ENCODE data around the gene PABPC1L.
A peak's percentile ranks its signal among the peaks of the same experiment; 100 is the strongest.
"Not testable (repeated sequence)": the region's sequence is repeated elsewhere in the genome, so short reads cannot be mapped to it uniquely, and the experiment has no call there.

PABPC1L gene

GRCh38 chr20:44909872-44910689 lies at the start of gene PABPC1L:
Gene PABPC1L, plus strand, starts transcription at chr20:44910060. Its CDS starts 84 bp downstream, at chr20:44910144.
- DNase-seq (ENCODE audit: low read depth) = no peak
- peak within 1 kb of the TSS; percentile 75 for H3K4me3 ChIP-seq (ENCODE audit: low read length)
- no peak for TF ChIP-seq CTCF (conservative IDR thresholded peaks at IDR 0.05; ENCODE audit: low read depth, low read length)

GRCh38 chr20:44861531-44862006 lies 48.3 kb upstream of the PABPC1L start:
- H3K4me3 ChIP-seq (ENCODE audit: low read length) = no peak overlapping the region
- no peak for TF ChIP-seq CTCF (conservative IDR thresholded peaks at IDR 0.05; ENCODE audit: low read depth, low read length)
- DNase-seq (ENCODE audit: low read depth) = no peak

GRCh38 chr20:44862286-44862685 lies 47.6 kb upstream of the PABPC1L start:
- TF ChIP-seq CTCF (conservative IDR thresholded peaks at IDR 0.05; ENCODE audit: low read depth, low read length) = no peak
- DNase-seq (ENCODE audit: low read depth) = no peak

GRCh38 chr20:44863365-44864084 lies 46.3 kb upstream of the PABPC1L start:
- not testable (repeated sequence) for DNase-seq (ENCODE audit: low read depth); H3K4me3 ChIP-seq (ENCODE audit: low read length)

More at GRCh38 chr20:44862286-44862685, 47.6 kb upstream of the PABPC1L start:
- H3K4me3 ChIP-seq (ENCODE audit: low read length) = no peak overlapping the region

- H3K4me3 ChIP-seq (ENCODE audit: low read length); DNase-seq (ENCODE audit: low read depth): not testable (repeated sequence)
Measured at GRCh38 chr20:44864493-44864892, 45.4 kb upstream of the PABPC1L start.

- no peak overlapping the region for H3K4me3 ChIP-seq (ENCODE audit: low read length)
- DNase-seq (ENCODE audit: low read depth) = no peak
- no peak for TF ChIP-seq CTCF (conservative IDR thresholded peaks at IDR 0.05; ENCODE audit: low read depth, low read length)
Measured at GRCh38 chr20:44866703-44867335, 43.0 kb upstream of the PABPC1L start.

- DNase-seq (ENCODE audit: low read depth) = no peak
- TF ChIP-seq CTCF (conservative IDR thresholded peaks at IDR 0.05; ENCODE audit: low read depth, low read length) = no peak
- no peak overlapping the region for H3K4me3 ChIP-seq (ENCODE audit: low read length)
Measured at GRCh38 chr20:44869471-44869870, 40.4 kb upstream of the PABPC1L start.

- not testable (repeated sequence) for H3K4me3 ChIP-seq (ENCODE audit: low read length); DNase-seq (ENCODE audit: low read depth)
Measured at GRCh38 chr20:44882360-44882759, 27.5 kb upstream of the PABPC1L start.

All from retinal pigment epithelial cell (primary cell).